K562 (cell line): ENCODE measurements around the gene IFNA5. TPM values are rescaled to one million over a fixed set of nuclear protein-coding genes. Genes with fewer than 3 reads are reported as not detected.

Source experiments
- ATAC-seq: fragments of 200-7000 bp; cut with Tn5 transposase; 3 replicates; pipeline ENCODE4 v1.9.1; 2020; ENCODE audit warnings: moderate library complexity
- BruUV-seq: library from RNA; stranded (reverse); fragments of 400-500 nt; replicated peaks from 2 replicates; lab custom pipeline; 2021; lab: Mats Ljungman, UMichigan
- CTCF ChIA-PET: fragments of 300-600 bp; formaldehyde crosslinking; extraction: SDS; loops from one replicate; lab custom pipeline; 2021; ENCODE audit warnings: low intra/inter-chr PET ratio; lab: Yijun Ruan, JAX
- POLR2A ChIA-PET: fragments of 300-600, 350-650 bp; sonication (Branson Sonifier 250); formaldehyde crosslinking; extraction: SDS; loops from one replicate; lab custom pipeline; 2021; ENCODE audit warnings: antibody characterized with exemption, inconsistent platforms; lab: Yijun Ruan, JAX
- DNase-seq, 4 experiments: peaks; one replicate each; pipeline versions ENCODE4 v3.0.0 to v3.0.0-alpha.2; 2011 to 2018; ENCODE audit warnings: low spot score in 3 of 4, mixed read lengths in 3 of 4; ENCODE audit errors: extremely low read depth in 1 of 4
- FAIRE-seq: peaks from 2 replicates; lab custom pipeline; 2011; peaks lifted over from hg19 to GRCh38; lab: Jason Lieb, UNC
- H2AFZ ChIP-seq: 2 replicates; pipeline ENCODE4 v1.6.0; 2011; ENCODE audit warnings: low read depth, low read length, control low read depth, inconsistent platforms
- H3K27ac ChIP-seq: fragments of 200-600 bp; 3 replicates; pipeline ENCODE4 v1.8.0; 2011; ENCODE audit warnings: low read depth, mild to moderate bottlenecking, control low read depth, inconsistent platforms, low read length, moderate library complexity, mixed read lengths; ENCODE audit errors: extremely low read depth
- H3K27me3 ChIP-seq, 2 experiments: fragments of 300-600 bp in 1 of 2; 2 replicates in 1 of 2; 3 replicates in 1 of 2; pipeline versions ENCODE4 v1.6.0 to v1.8.0; 2011; ENCODE audit warnings: inconsistent platforms in 2 of 2, low read length in 2 of 2, mild to moderate bottlenecking in 1 of 2, mixed read lengths in 1 of 2, moderate library complexity in 1 of 2; ENCODE audit not compliant: control insufficient read depth in 2 of 2, insufficient read depth in 2 of 2
- H3K36me3 ChIP-seq: fragments of 300-600 bp; 3 replicates; pipeline ENCODE4 v1.8.0; 2011; ENCODE audit warnings: mild to moderate bottlenecking, low read length, inconsistent platforms; ENCODE audit not compliant: control insufficient read depth, insufficient read depth
- H3K4me1 ChIP-seq, 2 experiments: fragments of 200-600 bp in 1 of 2; replicated peaks in 1 of 2; 2 replicates in 1 of 2; 3 replicates in 1 of 2; pipeline versions ENCODE4 v1.5.1 to v1.8.0; 2011; ENCODE audit warnings: inconsistent platforms in 2 of 2, low read length in 2 of 2, mild to moderate bottlenecking in 1 of 2, mixed read lengths in 1 of 2, moderate library complexity in 1 of 2; ENCODE audit not compliant: control insufficient read depth in 2 of 2, insufficient read depth in 2 of 2
- H3K4me2 ChIP-seq: 2 replicates; pipeline ENCODE4 v1.6.1; 2011; ENCODE audit warnings: low read length, control low read depth, inconsistent platforms, mixed read lengths; ENCODE audit not compliant: insufficient read depth
- H3K4me3 ChIP-seq: fragments of 200-600 bp; sonication (generic), shearing (Covaris generic); 2 replicates; pipeline ENCODE4 v1.5.1; 2016; ENCODE audit warnings: control low read depth, inconsistent platforms
- H3K79me2 ChIP-seq: fragments of 200-600 bp; 3 replicates; pipeline ENCODE4 v1.8.0; 2011; ENCODE audit warnings: low read length, inconsistent platforms; ENCODE audit not compliant: control insufficient read depth, insufficient read depth
- H3K9ac ChIP-seq, 2 experiments: 2 replicates each; pipeline versions ENCODE4 v1.6.0 to v1.6.1; 2011; ENCODE audit warnings: low read depth in 2 of 2, low read length in 2 of 2, control low read depth in 1 of 2, inconsistent platforms in 1 of 2, mild to moderate bottlenecking in 1 of 2, mixed read lengths in 1 of 2; ENCODE audit not compliant: insufficient read depth in 1 of 2
- H3K9me1 ChIP-seq: one replicate; pipeline ENCODE4 v1.6.0; 2011; ENCODE audit warnings: inconsistent platforms, mild to moderate bottlenecking, low read length, moderate library complexity; ENCODE audit not compliant: control insufficient read depth, insufficient read depth
- H3K9me3 ChIP-seq: replicated peaks from 2 replicates; pipeline ENCODE4 v1.5.1; 2011; ENCODE audit warnings: low read depth, low read length, inconsistent platforms; ENCODE audit not compliant: control insufficient read depth, insufficient read depth
- H4K20me1 ChIP-seq: replicated peaks from 2 replicates; pipeline ENCODE4 v1.6.1; 2011; ENCODE audit warnings: low read length, inconsistent platforms, mixed read lengths; ENCODE audit not compliant: control insufficient read depth, insufficient read depth
- CBX3 ChIP-seq, 2 experiments: IDR thresholded peaks; 1 replicate in 1 of 2; 2 replicates in 1 of 2; pipeline ENCODE4 v1.6.1; 2012; ENCODE audit warnings: inconsistent platforms in 2 of 2, low read length in 2 of 2, borderline replicate concordance in 1 of 2, control low read depth in 1 of 2
- HLTF ChIP-seq: fragments of 450-650 bp; IDR thresholded peaks from 2 replicates; pipeline ENCODE4 v1.6.1; 2016
- HNRNPK ChIP-seq: fragments of 200-400 bp; formaldehyde crosslinking; IDR thresholded peaks from one replicate; pipeline ENCODE4 v1.6.1; 2018; ENCODE audit warnings: mild to moderate bottlenecking, low read depth, low read length; ENCODE audit not compliant: poor library complexity, severe bottlenecking
- MCM7 ChIP-seq, 2 experiments: fragments of 450-650 bp; IDR thresholded peaks; 2 replicates each; pipeline ENCODE4 v1.6.1; 2016 to 2018
- NFATC3 ChIP-seq: fragments of 450-650 bp; IDR thresholded peaks from 2 replicates; pipeline ENCODE4 v1.6.1; 2017; ENCODE audit warnings: mild to moderate bottlenecking
- NR2C2 ChIP-seq, 2 experiments: fragments of 200-800 bp in 1 of 2; sonication (Bioruptor generic) in 1 of 2; sonication (generic) in 1 of 2; formaldehyde crosslinking in 1 of 2; IDR thresholded peaks; 2 replicates each; pipeline versions ENCODE4 v1.6.1 to v1.8.0; 2016 to 2022; ENCODE audit warnings: mild to moderate bottlenecking in 1 of 2, missing compliant biosample characterization in 1 of 2, missing genetic modification characterization in 1 of 2, missing genetic modification reagents in 1 of 2
- POLR2A ChIP-seq: fragments of 450-650 bp; conservative IDR thresholded peaks from 2 replicates; pipeline ENCODE4 v1.6.1; 2016
- RBM15 ChIP-seq: fragments of 200-400 bp; formaldehyde crosslinking; IDR thresholded peaks from 2 replicates; pipeline ENCODE4 v1.6.1; 2018; ENCODE audit warnings: mild to moderate bottlenecking, low read length, moderate library complexity; ENCODE audit not compliant: insufficient read depth
- SMARCA5 ChIP-seq: fragments of 450-650 bp; IDR thresholded peaks from 2 replicates; pipeline ENCODE4 v1.6.1; 2016
- SMARCE1 ChIP-seq: fragments of 450-650 bp; IDR thresholded peaks from 2 replicates; pipeline ENCODE4 v1.7.1; 2016; ENCODE audit warnings: mild to moderate bottlenecking
- SUPT5H ChIP-seq: fragments of 450-650 bp; IDR thresholded peaks from 2 replicates; pipeline ENCODE4 v1.6.1; 2016
- TBL1XR1 ChIP-seq, 2 experiments: IDR thresholded peaks; 2 replicates each; pipeline ENCODE4 v1.6.1; 2012; ENCODE audit warnings: improper control_type of control experiment in 2 of 2, low read length in 2 of 2, mild to moderate bottlenecking in 1 of 2
- TCF7 ChIP-seq: sonication (generic); IDR thresholded peaks from 2 replicates; pipeline ENCODE4 v1.6.1; 2016; ENCODE audit warnings: antibody characterized with exemption, borderline replicate concordance
- ZNF347 ChIP-seq: fragments of 450-650 bp; formaldehyde crosslinking; IDR thresholded peaks from 2 replicates; pipeline ENCODE4 v1.4.0; 2020; ENCODE audit warnings: low read depth, mild to moderate bottlenecking, moderate library complexity
- ZNF445 ChIP-seq: fragments of 250-450 bp; sonication (Bioruptor Pico); IDR thresholded peaks from 2 replicates; pipeline ENCODE4 v1.4.0; 2020; ENCODE audit warnings: low read depth, mild to moderate bottlenecking, moderate library complexity
- ZNF785 ChIP-seq: fragments of 250-450 bp; sonication (Bioruptor Pico); IDR thresholded peaks from 2 replicates; pipeline ENCODE4 v1.4.0; 2020; ENCODE audit warnings: mild to moderate bottlenecking
- WGBS: fragments of 100-300 bp; shearing (Covaris generic); methylation state at CpG from one replicate; pipeline ENCODE4 v1.1.6; 2016; ENCODE audit warnings: low coverage, mixed read lengths; ENCODE audit not compliant: insufficient coverage; ENCODE audit errors: missing lambda C conversion rate; 5-methylcytosine and 5-hydroxymethylcytosine counted together
- in situ Hi-C: fragments of 300-500 bp; cut with MboI; formaldehyde crosslinking; loops from 4 replicates; pipeline ENCODE4 v1.15.0; 2018; ENCODE audit warnings: inconsistent platforms, mixed read lengths
- intact Hi-C: fragments of 100-400 bp; cut with micrococcal nuclease; formaldehyde crosslinking; loops from 2 replicates; pipeline ENCODE4 v1.14.2; 2022
- polyA plus RNA-seq, 8 experiments: library from polyadenylated mRNA; depleted of rRNA in 4 of 8; stranded (reverse) in 5 of 8; unstranded in 3 of 8; fragments of >200 nt; fragmentation: Nextera tagmentation in 2 of 8; fragmentation: Illumina TruSeq in 1 of 8; extraction: Ambion mirVana in 2 of 8; extraction: Trizol in 1 of 8; gene quantifications; 2 replicates each; pipeline versions ENCODE4 v1.2.1 to v1.2.3, GENCODE V29; 2011 to 2014; ENCODE audit warnings: inconsistent platforms in 1 of 8, missing spikeins in 1 of 8
- total RNA-seq, 7 experiments: library from RNA; depleted of rRNA in 6 of 7; stranded (reverse); fragments of >200 nt in 6 of 7; fragmentation: Illumina TruSeq in 2 of 7; extraction: Trizol in 2 of 7; gene quantifications; 2 replicates each; pipeline versions ENCODE4 v1.2.1 to v1.2.3, GENCODE V29; 2011 to 2021; ENCODE audit warnings: low replicate concordance in 1 of 7
- TF ChIP-seq, protein P1 (sequence below): sonication (generic); formaldehyde crosslinking; IDR thresholded peaks from 2 replicates; pipeline ENCODE4 v1.8.1; 2023; ENCODE audit warnings: mild to moderate bottlenecking, missing genetic modification reagents
- TF ChIP-seq, protein P2 (sequence below): fragments of 250-450 bp; sonication (Bioruptor Pico); IDR thresholded peaks from 2 replicates; pipeline ENCODE4 v1.5.1; 2021; ENCODE audit warnings: mild to moderate bottlenecking
- TF ChIP-seq, protein P3 (sequence below), 2 experiments: fragments of 450-650 bp in 1 of 2; IDR thresholded peaks; 2 replicates each; pipeline ENCODE4 v1.6.1; 2011 to 2017; ENCODE audit warnings: low read depth in 2 of 2, antibody characterized with exemption in 1 of 2, borderline replicate concordance in 1 of 2, low read length in 1 of 2, mild to moderate bottlenecking in 1 of 2, mixed read lengths in 1 of 2; ENCODE audit not compliant: control insufficient read depth in 1 of 2

IFNA5 gene
- total and polyA plus RNA-seq, 9 of the 15 experiments (the other 6 are each of a cell fraction or from before 2014, with no cell fraction given), result not detected

GRCh38 chr9:21350787-21351186, 45.7 kb upstream of the IFNA5 start, which contains the start of gene IFNA6:
Gene IFNA6 (minus strand): TSS chr9:21350887. CDS start chr9:21350887, 0 bp downstream.
- no peak within 1 kb of the TSS for H3K4me3 ChIP-seq
- no peaks in the 10 kb centered on the region for H3K79me2 ChIP-seq
- ChIA-PET CTCF (no interaction called here), POLR2A (no interaction called here)
- H3K27me3 ChIP-seq, result no peaks in the 10 kb centered on the region
- DNase-seq (no peak), ATAC-seq (no peak), FAIRE-seq (no peak)
- no peak within 1 kb of the TSS for H3K9ac ChIP-seq
- no peaks in the 10 kb centered on the region for H3K9me3 ChIP-seq
- no peak within 1 kb of the TSS for H3K27ac ChIP-seq
- in situ Hi-C loops (no loop called here), intact Hi-C loops (no loop called here)
- H3K4me1 ChIP-seq, result no peaks in the 10 kb centered on the region
- no CpG with 5 or more reads among the region's 1 CpG for WGBS
- TF ChIP-seq SMARCE1, result no peak
- TF ChIP-seq, protein P1, sequence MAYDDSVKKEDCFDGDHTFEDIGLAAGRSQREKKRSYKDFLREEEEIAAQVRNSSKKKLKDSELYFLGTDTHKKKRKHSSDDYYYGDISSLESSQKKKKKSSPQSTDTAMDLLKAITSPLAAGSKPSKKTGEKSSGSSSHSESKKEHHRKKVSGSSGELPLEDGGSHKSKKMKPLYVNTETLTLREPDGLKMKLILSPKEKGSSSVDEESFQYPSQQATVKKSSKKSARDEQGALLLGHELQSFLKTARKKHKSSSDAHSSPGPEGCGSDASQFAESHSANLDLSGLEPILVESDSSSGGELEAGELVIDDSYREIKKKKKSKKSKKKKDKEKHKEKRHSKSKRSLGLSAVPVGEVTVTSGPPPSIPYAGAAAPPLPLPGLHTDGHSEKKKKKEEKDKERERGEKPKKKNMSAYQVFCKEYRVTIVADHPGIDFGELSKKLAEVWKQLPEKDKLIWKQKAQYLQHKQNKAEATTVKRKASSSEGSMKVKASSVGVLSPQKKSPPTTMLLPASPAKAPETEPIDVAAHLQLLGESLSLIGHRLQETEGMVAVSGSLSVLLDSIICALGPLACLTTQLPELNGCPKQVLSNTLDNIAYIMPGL (CRISPR knock-in tag), result no peak
- TF ChIP-seq ZNF347 (CRISPR knock-in tag), result no peak
- no peak for TF ChIP-seq RBM15
- no peak for TF ChIP-seq SUPT5H
- TF ChIP-seq, protein P2, sequence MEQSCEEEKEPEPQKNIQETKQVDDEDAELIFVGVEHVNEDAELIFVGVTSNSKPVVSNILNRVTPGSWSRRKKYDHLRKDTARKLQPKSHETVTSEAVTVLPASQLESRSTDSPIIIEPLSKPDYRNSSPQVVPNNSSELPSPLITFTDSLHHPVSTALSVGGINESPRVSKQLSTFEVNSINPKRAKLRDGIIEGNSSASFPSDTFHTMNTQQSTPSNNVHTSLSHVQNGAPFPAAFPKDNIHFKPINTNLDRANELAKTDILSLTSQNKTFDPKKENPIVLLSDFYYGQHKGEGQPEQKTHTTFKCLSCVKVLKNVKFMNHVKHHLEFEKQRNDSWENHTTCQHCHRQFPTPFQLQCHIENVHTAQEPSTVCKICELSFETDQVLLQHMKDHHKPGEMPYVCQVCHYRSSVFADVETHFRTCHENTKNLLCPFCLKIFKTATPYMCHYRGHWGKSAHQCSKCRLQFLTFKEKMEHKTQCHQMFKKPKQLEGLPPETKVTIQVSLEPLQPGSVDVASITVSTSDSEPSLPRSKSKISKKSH (CRISPR knock-in tag), result no peak
- no peak for TF ChIP-seq ZNF785 (CRISPR knock-in tag)
- no peak for TF ChIP-seq MCM7 (IDR thresholded peaks at IDR 0.05)
- no peak for TF ChIP-seq TBL1XR1 (IDR thresholded peaks at IDR 0.05; ENCODE audit: low read length in 2 of 2)
- TF ChIP-seq, protein P3, sequence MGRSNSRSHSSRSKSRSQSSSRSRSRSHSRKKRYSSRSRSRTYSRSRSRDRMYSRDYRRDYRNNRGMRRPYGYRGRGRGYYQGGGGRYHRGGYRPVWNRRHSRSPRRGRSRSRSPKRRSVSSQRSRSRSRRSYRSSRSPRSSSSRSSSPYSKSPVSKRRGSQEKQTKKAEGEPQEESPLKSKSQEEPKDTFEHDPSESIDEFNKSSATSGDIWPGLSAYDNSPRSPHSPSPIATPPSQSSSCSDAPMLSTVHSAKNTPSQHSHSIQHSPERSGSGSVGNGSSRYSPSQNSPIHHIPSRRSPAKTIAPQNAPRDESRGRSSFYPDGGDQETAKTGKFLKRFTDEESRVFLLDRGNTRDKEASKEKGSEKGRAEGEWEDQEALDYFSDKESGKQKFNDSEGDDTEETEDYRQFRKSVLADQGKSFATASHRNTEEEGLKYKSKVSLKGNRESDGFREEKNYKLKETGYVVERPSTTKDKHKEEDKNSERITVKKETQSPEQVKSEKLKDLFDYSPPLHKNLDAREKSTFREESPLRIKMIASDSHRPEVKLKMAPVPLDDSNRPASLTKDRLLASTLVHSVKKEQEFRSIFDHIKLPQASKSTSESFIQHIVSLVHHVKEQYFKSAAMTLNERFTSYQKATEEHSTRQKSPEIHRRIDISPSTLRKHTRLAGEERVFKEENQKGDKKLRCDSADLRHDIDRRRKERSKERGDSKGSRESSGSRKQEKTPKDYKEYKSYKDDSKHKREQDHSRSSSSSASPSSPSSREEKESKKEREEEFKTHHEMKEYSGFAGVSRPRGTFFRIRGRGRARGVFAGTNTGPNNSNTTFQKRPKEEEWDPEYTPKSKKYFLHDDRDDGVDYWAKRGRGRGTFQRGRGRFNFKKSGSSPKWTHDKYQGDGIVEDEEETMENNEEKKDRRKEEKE (IDR thresholded peaks at IDR 0.05; ENCODE audit: borderline replicate concordance in 1 of 2, control insufficient read depth in 1 of 2, low read depth in 2 of 2, low read length in 1 of 2), result no peak
- no peak for TF ChIP-seq ZNF445 (CRISPR knock-in tag)
- no peak for TF ChIP-seq HNRNPK
- no peak for TF ChIP-seq NFATC3
- no peak for TF ChIP-seq CBX3 (IDR thresholded peaks at IDR 0.05; ENCODE audit: borderline replicate concordance in 1 of 2, low read length in 2 of 2)
- TF ChIP-seq TCF7, result no peak
- TF ChIP-seq POLR2A, result no peak
- TF ChIP-seq NR2C2 (CRISPR knock-in tag; IDR thresholded peaks at IDR 0.05), result no peak
- no peak for TF ChIP-seq NR2C2 (tag; IDR thresholded peaks at IDR 0.05)
- no peak for TF ChIP-seq HLTF
- no peak for TF ChIP-seq SMARCA5
- H3K4me2 ChIP-seq, result no peak within 1 kb of the TSS
- H3K36me3 ChIP-seq, result no peaks in the 10 kb centered on the region
- BruUV-seq, result no TSS peak
- no peak within 1 kb of the TSS for H2AFZ ChIP-seq
- no peaks in the 10 kb centered on the region for H4K20me1 ChIP-seq
- no peaks in the 10 kb centered on the region for H3K9me1 ChIP-seq
